Neural progenitor cell (in vitro differentiated cells): ENCODE measurements around the gene KLHL6.
"Not testable (repeated sequence)": the region's sequence is repeated elsewhere in the genome, so short reads cannot be mapped to it uniquely, and the experiment has no call there.

Experiments
- EZH2 ChIP-seq: fragments of 200-600 bp; sonication (generic); IDR thresholded peaks from 2 replicates; pipeline ENCODE4 v1.6.1; 2017; ENCODE audit warnings: antibody characterized with exemption, mild to moderate bottlenecking, moderate library complexity
- EZH2phosphoT487 ChIP-seq: fragments of 200-600 bp; sonication (generic); IDR thresholded peaks from 2 replicates; pipeline ENCODE4 v1.6.1; 2017; ENCODE audit warnings: antibody characterized with exemption
- TF ChIP-seq, protein P1 (sequence below): fragments of 200-600 bp; sonication (generic); IDR thresholded peaks from 2 replicates; pipeline ENCODE4 v1.5.1; 2017; ENCODE audit warnings: antibody characterized with exemption, mild to moderate bottlenecking

DNA sequence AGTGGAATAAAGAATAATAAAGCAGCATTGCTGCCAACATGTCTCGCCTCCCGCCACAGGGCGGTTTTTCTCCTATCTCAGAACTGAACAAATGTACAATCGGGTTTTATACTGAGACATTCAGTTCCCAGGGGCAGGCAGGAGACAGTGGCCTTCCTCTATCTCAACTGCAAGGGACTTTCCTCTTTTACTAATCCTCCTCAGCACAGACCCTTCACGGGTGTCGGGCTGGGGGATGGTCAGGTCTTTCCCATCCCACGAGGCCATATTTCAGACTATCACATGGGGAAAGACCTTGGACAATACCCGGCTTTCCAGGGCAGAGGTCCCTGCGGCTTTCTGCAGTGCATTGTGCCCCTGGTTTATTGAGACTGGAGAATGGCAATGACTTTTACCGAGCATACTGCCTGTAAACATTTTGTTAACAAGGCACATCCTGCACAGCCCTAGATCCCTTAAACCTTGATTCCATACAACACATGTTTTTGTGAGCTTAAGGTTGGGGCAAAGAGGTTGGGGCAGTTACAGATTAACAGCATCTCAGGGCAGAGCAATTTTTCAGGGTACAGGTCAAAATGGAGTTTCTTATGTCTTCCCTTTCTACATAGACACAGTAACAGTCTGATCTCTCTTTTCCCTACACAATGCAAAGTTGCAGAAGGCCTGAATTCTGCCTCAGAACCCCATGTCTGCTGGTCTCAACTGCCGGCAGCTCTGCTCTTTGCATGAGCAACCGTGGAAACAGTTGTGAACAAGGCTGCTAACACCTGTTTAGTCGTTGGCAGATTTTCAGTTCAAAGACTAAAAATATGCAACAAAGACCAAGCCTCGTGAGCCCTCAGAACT lies 44.0 kb downstream of the KLHL6 start:
- TF ChIP-seq, protein P1, sequence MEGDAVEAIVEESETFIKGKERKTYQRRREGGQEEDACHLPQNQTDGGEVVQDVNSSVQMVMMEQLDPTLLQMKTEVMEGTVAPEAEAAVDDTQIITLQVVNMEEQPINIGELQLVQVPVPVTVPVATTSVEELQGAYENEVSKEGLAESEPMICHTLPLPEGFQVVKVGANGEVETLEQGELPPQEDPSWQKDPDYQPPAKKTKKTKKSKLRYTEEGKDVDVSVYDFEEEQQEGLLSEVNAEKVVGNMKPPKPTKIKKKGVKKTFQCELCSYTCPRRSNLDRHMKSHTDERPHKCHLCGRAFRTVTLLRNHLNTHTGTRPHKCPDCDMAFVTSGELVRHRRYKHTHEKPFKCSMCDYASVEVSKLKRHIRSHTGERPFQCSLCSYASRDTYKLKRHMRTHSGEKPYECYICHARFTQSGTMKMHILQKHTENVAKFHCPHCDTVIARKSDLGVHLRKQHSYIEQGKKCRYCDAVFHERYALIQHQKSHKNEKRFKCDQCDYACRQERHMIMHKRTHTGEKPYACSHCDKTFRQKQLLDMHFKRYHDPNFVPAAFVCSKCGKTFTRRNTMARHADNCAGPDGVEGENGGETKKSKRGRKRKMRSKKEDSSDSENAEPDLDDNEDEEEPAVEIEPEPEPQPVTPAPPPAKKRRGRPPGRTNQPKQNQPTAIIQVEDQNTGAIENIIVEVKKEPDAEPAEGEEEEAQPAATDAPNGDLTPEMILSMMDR, result not testable (repeated sequence)
- TF ChIP-seq EZH2phosphoT487, EZH2: not testable (repeated sequence)
